GM23338 (cell line): Measurements from ENCODE around the gene CTRB1. TPM values are rescaled to one million over a fixed set of nuclear protein-coding genes. Genes with fewer than 3 reads are reported as not detected.

ENCODE experiments used
- ATAC-seq: fragments of 200-7000 bp; cut with Tn5 transposase; 3 replicates; pipeline ENCODE4 v1.9.1; 2020
- DNase-seq: peaks from one replicate; pipeline ENCODE4 v3.0.0-alpha.2; 2015; ENCODE audit warnings: low spot score
- H2AFZ ChIP-seq: fragments of 200-600 bp; sonication (generic); 2 replicates; pipeline ENCODE4 v1.8.0; 2016; ENCODE audit warnings: antibody characterized with exemption, mild to moderate bottlenecking, moderate library complexity
- H3F3A ChIP-seq: fragments of 200-600 bp; sonication (generic); replicated peaks from 2 replicates; pipeline ENCODE4 v1.8.0; 2017; ENCODE audit warnings: antibody characterized with exemption, mixed run types, low read depth
- H3K27ac ChIP-seq: fragments of 200-600 bp; sonication (generic); 2 replicates; pipeline ENCODE4 v1.6.1; 2016; ENCODE audit warnings: low read depth
- H3K27me3 ChIP-seq: fragments of 200-600 bp; sonication (generic); 2 replicates; pipeline ENCODE4 v1.8.0; 2016; ENCODE audit warnings: mild to moderate bottlenecking, mixed run types, moderate library complexity; ENCODE audit not compliant: insufficient read depth
- H3K36me3 ChIP-seq: fragments of 200-600 bp; sonication (generic); 2 replicates; pipeline ENCODE4 v1.8.0; 2016; ENCODE audit warnings: mild to moderate bottlenecking; ENCODE audit not compliant: insufficient read depth
- H3K4me1 ChIP-seq: fragments of 200-600 bp; sonication (generic); 2 replicates; pipeline ENCODE4 v1.8.0; 2016; ENCODE audit warnings: mild to moderate bottlenecking, moderate library complexity; ENCODE audit not compliant: insufficient read depth
- H3K4me2 ChIP-seq: fragments of 200-600 bp; sonication (generic); 2 replicates; pipeline ENCODE4 v1.7.1; 2017; ENCODE audit warnings: mixed run types
- H3K4me3 ChIP-seq: fragments of 200-600 bp; sonication (generic); 2 replicates; pipeline ENCODE4 v1.6.1; 2016; ENCODE audit warnings: mixed run types
- H3K79me2 ChIP-seq: fragments of 200-600 bp; sonication (generic); replicated peaks from 2 replicates; pipeline ENCODE4 v1.8.0; 2017; ENCODE audit warnings: mild to moderate bottlenecking; ENCODE audit not compliant: insufficient read depth
- H3K9me2 ChIP-seq: fragments of 200-600 bp; sonication (generic); 2 replicates; pipeline ENCODE4 v1.8.0; 2017; ENCODE audit not compliant: insufficient read depth
- H4K20me1 ChIP-seq: fragments of 200-600 bp; sonication (generic); replicated peaks from 2 replicates; pipeline ENCODE4 v1.8.0; 2017; ENCODE audit warnings: mild to moderate bottlenecking; ENCODE audit not compliant: insufficient read depth
- H3K27ac Mint-ChIP-seq: 2 replicates; pipeline ENCODE4 v1.8.0; 2020; ENCODE audit warnings: inconsistent platforms, mild to moderate bottlenecking, moderate library complexity, mixed read lengths
- H3K27me3 Mint-ChIP-seq: 3 replicates; pipeline ENCODE4 v1.8.0; 2022; ENCODE audit warnings: low read depth, mild to moderate bottlenecking, moderate library complexity, mixed read lengths, inconsistent platforms; ENCODE audit not compliant: insufficient read depth, poor library complexity
- H3K36me3 Mint-ChIP-seq: 3 replicates; pipeline ENCODE4 v1.8.0; 2021; ENCODE audit warnings: low read depth, mild to moderate bottlenecking, inconsistent platforms, moderate library complexity, mixed read lengths
- H3K4me1 Mint-ChIP-seq: 3 replicates; pipeline ENCODE4 v1.8.0; 2020; ENCODE audit warnings: mild to moderate bottlenecking, inconsistent platforms, mixed read lengths
- H3K4me3 Mint-ChIP-seq: 3 replicates; pipeline ENCODE4 v1.8.0; 2021; ENCODE audit warnings: moderate library complexity, mild to moderate bottlenecking, inconsistent platforms, mixed read lengths
- H3K9me3 Mint-ChIP-seq: 3 replicates; pipeline ENCODE4 v1.8.0; 2020; ENCODE audit warnings: moderate library complexity, mild to moderate bottlenecking, inconsistent platforms, mixed read lengths
- CREB1 ChIP-seq: fragments of 250-450 bp; sonication (Bioruptor Pico); IDR thresholded peaks from 2 replicates; pipeline ENCODE4 v1.5.0; 2020; ENCODE audit warnings: low read depth, mild to moderate bottlenecking, moderate library complexity
- EZH2phosphoT487 ChIP-seq: fragments of 200-600 bp; sonication (generic); IDR thresholded peaks from one replicate; pipeline ENCODE4 v1.8.1; 2018; ENCODE audit warnings: antibody characterized with exemption; ENCODE audit not compliant: unreplicated experiment
- POLR2AphosphoS5 ChIP-seq: IDR thresholded peaks from 2 replicates; pipeline ENCODE4 v1.6.1; 2016; ENCODE audit warnings: antibody characterized with exemption, low read depth
- STAT1 ChIP-seq: IDR thresholded peaks from one replicate; pipeline ENCODE4 v1.6.1; 2016; ENCODE audit warnings: antibody characterized with exemption; ENCODE audit not compliant: unreplicated experiment
- ZNF114 ChIP-seq: fragments of 250-450 bp; sonication (Bioruptor Pico); IDR thresholded peaks from 2 replicates; pipeline ENCODE4 v1.5.0; 2020; ENCODE audit warnings: mild to moderate bottlenecking, moderate library complexity
- polyA plus RNA-seq: library from polyadenylated mRNA; unstranded; fragments of >200 nt; fragmentation: Nextera tagmentation; extraction: Ambion mirVana; gene quantifications from 2 replicates; pipeline ENCODE4 v1.2.1, GENCODE V29; 2016
- total RNA-seq: library from RNA; depleted of rRNA; stranded (reverse); fragments of >200 nt; shearing (Covaris generic); gene quantifications from 2 replicates; pipeline ENCODE4 v1.2.3, GENCODE V29; 2014
- TF ChIP-seq, protein P1 (sequence below), 2 experiments: fragments of 200-600 bp in 1 of 2; sonication (generic) in 1 of 2; conservative IDR thresholded peaks; 2 replicates each; pipeline versions ENCODE4 v1.5.1 to v1.6.1; 2016 to 2017; ENCODE audit warnings: antibody characterized with exemption in 2 of 2, low read depth in 2 of 2, mild to moderate bottlenecking in 2 of 2, moderate library complexity in 1 of 2
- TF ChIP-seq, protein P2 (sequence below): IDR thresholded peaks from one replicate; pipeline ENCODE4 v1.6.1; 2018; ENCODE audit warnings: antibody characterized with exemption; ENCODE audit not compliant: unreplicated experiment
- TF ChIP-seq, protein P3 (sequence below): fragments of 250-450 bp; sonication (Bioruptor Pico); IDR thresholded peaks from 2 replicates; pipeline ENCODE4 v1.5.0; 2020; ENCODE audit warnings: mild to moderate bottlenecking, moderate library complexity

CTRB1 gene
- total and polyA plus RNA-seq, 2 experiments from 2014 or later = not detected

DNA sequence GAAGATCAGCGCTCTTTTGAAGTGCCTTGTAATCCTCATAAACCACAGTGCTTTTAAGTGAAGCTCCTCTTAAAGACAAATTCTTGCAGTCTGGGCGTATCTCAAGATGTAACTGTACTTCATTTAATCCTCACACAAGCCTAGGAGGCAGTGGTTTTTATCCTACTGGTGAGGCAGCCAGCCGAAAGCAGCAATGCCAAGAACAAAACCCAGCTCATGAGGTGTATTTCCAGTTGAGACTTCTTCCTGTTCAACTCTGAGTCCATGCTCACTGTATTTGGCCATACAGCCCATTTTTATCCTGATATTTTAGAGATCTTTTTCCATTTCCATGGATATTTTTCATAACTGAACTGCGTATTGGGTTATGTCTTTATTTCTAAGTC lies 25.5 kb upstream of the CTRB1 start:
- Mint-ChIP-seq H3K36me3 (no peaks in the 10 kb centered on the region), H3K27me3 (peaks cover 9% of the 10 kb centered on the region), H3K9me3 (no peaks in the 10 kb centered on the region; the same call in 2 of the 3 replicates), H3K4me3 (no peak overlapping the region), H3K27ac (no peak overlapping the region), H3K4me1 (peaks cover 7% of the 10 kb centered on the region)
- TF ChIP-seq, protein P1, sequence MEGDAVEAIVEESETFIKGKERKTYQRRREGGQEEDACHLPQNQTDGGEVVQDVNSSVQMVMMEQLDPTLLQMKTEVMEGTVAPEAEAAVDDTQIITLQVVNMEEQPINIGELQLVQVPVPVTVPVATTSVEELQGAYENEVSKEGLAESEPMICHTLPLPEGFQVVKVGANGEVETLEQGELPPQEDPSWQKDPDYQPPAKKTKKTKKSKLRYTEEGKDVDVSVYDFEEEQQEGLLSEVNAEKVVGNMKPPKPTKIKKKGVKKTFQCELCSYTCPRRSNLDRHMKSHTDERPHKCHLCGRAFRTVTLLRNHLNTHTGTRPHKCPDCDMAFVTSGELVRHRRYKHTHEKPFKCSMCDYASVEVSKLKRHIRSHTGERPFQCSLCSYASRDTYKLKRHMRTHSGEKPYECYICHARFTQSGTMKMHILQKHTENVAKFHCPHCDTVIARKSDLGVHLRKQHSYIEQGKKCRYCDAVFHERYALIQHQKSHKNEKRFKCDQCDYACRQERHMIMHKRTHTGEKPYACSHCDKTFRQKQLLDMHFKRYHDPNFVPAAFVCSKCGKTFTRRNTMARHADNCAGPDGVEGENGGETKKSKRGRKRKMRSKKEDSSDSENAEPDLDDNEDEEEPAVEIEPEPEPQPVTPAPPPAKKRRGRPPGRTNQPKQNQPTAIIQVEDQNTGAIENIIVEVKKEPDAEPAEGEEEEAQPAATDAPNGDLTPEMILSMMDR (conservative IDR thresholded peaks at IDR 0.05; ENCODE audit: low read depth in 2 of 2) = no peak
- TF ChIP-seq, protein P2, sequence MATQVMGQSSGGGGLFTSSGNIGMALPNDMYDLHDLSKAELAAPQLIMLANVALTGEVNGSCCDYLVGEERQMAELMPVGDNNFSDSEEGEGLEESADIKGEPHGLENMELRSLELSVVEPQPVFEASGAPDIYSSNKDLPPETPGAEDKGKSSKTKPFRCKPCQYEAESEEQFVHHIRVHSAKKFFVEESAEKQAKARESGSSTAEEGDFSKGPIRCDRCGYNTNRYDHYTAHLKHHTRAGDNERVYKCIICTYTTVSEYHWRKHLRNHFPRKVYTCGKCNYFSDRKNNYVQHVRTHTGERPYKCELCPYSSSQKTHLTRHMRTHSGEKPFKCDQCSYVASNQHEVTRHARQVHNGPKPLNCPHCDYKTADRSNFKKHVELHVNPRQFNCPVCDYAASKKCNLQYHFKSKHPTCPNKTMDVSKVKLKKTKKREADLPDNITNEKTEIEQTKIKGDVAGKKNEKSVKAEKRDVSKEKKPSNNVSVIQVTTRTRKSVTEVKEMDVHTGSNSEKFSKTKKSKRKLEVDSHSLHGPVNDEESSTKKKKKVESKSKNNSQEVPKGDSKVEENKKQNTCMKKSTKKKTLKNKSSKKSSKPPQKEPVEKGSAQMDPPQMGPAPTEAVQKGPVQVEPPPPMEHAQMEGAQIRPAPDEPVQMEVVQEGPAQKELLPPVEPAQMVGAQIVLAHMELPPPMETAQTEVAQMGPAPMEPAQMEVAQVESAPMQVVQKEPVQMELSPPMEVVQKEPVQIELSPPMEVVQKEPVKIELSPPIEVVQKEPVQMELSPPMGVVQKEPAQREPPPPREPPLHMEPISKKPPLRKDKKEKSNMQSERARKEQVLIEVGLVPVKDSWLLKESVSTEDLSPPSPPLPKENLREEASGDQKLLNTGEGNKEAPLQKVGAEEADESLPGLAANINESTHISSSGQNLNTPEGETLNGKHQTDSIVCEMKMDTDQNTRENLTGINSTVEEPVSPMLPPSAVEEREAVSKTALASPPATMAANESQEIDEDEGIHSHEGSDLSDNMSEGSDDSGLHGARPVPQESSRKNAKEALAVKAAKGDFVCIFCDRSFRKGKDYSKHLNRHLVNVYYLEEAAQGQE = no peak
- TF ChIP-seq, protein P3, sequence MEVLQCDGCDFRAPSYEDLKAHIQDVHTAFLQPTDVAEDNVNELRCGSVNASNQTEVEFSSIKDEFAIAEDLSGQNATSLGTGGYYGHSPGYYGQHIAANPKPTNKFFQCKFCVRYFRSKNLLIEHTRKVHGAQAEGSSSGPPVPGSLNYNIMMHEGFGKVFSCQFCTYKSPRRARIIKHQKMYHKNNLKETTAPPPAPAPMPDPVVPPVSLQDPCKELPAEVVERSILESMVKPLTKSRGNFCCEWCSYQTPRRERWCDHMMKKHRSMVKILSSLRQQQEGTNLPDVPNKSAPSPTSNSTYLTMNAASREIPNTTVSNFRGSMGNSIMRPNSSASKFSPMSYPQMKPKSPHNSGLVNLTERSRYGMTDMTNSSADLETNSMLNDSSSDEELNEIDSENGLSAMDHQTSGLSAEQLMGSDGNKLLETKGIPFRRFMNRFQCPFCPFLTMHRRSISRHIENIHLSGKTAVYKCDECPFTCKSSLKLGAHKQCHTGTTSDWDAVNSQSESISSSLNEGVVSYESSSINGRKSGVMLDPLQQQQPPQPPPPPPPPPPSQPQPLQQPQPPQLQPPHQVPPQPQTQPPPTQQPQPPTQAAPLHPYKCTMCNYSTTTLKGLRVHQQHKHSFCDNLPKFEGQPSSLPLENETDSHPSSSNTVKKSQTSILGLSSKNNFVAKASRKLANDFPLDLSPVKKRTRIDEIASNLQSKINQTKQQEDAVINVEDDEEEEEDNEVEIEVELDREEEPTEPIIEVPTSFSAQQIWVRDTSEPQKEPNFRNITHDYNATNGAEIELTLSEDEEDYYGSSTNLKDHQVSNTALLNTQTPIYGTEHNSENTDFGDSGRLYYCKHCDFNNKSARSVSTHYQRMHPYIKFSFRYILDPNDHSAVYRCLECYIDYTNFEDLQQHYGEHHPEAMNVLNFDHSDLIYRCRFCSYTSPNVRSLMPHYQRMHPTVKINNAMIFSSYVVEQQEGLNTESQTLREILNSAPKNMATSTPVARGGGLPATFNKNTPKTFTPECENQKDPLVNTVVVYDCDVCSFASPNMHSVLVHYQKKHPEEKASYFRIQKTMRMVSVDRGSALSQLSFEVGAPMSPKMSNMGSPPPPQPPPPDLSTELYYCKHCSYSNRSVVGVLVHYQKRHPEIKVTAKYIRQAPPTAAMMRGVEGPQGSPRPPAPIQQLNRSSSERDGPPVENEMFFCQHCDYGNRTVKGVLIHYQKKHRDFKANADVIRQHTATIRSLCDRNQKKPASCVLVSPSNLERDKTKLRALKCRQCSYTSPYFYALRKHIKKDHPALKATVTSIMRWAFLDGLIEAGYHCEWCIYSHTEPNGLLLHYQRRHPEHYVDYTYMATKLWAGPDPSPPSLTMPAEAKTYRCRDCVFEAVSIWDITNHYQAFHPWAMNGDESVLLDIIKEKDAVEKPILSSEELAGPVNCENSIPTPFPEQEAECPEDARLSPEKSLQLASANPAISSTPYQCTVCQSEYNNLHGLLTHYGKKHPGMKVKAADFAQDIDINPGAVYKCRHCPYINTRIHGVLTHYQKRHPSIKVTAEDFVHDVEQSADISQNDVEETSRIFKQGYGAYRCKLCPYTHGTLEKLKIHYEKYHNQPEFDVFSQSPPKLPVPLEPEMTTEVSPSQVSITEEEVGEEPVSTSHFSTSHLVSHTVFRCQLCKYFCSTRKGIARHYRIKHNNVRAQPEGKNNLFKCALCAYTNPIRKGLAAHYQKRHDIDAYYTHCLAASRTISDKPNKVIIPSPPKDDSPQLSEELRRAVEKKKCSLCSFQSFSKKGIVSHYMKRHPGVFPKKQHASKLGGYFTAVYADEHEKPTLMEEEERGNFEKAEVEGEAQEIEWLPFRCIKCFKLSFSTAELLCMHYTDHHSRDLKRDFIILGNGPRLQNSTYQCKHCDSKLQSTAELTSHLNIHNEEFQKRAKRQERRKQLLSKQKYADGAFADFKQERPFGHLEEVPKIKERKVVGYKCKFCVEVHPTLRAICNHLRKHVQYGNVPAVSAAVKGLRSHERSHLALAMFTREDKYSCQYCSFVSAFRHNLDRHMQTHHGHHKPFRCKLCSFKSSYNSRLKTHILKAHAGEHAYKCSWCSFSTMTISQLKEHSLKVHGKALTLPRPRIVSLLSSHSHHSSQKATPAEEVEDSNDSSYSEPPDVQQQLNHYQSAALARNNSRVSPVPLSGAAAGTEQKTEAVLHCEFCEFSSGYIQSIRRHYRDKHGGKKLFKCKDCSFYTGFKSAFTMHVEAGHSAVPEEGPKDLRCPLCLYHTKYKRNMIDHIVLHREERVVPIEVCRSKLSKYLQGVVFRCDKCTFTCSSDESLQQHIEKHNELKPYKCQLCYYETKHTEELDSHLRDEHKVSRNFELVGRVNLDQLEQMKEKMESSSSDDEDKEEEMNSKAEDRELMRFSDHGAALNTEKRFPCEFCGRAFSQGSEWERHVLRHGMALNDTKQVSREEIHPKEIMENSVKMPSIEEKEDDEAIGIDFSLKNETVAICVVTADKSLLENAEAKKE (CRISPR knock-in tag) = no peak
- TF ChIP-seq ZNF114 (CRISPR knock-in tag) = no peak
- no peak for TF ChIP-seq STAT1
- TF ChIP-seq POLR2AphosphoS5 = no peak
- TF ChIP-seq EZH2phosphoT487 = no peak
- no peak for TF ChIP-seq CREB1 (CRISPR knock-in tag)
- H2AFZ ChIP-seq = no peak overlapping the region
- no peaks in the 10 kb centered on the region for H3K27me3 ChIP-seq
- peaks cover 6% of the 10 kb centered on the region; the same call in 1 of the 2 replicates for H3K4me1 ChIP-seq
- H3F3A ChIP-seq = 0 out of 2 replicates have a peak, but pooled peaks cover 7% of the 10 kb centered on the region
- no peaks in the 10 kb centered on the region for H3K79me2 ChIP-seq
- no peaks in the 10 kb centered on the region for H4K20me1 ChIP-seq
- no peaks in the 10 kb centered on the region for H3K36me3 ChIP-seq
- no peak for DNase-seq
- no peaks in the 10 kb centered on the region for H3K9me2 ChIP-seq
- no peak overlapping the region for H3K4me2 ChIP-seq
- no peak for ATAC-seq
- no peak overlapping the region for H3K4me3 ChIP-seq
- H3K27ac ChIP-seq = no peak overlapping the region
